OCI-LY3 (cell line): ENCODE measurements around the gene AGT.

ENCODE experiments used
- H2AFZ ChIP-seq: fragments of 200-600, 300-600 bp; shearing (Covaris generic); 2 replicates; pipeline ENCODE4 v1.6.0; 2014; ENCODE audit warnings: antibody characterized with exemption, low read depth, low read length
- H3K27ac ChIP-seq: fragments of 200-600, 300-600 bp; sonication (generic); 2 replicates; pipeline ENCODE4 v1.5.1; 2014; ENCODE audit warnings: mild to moderate bottlenecking, low read length, moderate library complexity, mixed read lengths
- H3K27me3 ChIP-seq: fragments of 200-600, 300-600 bp; sonication (generic); 2 replicates; pipeline ENCODE4 v1.6.1; 2014; ENCODE audit warnings: low read depth, low read length, mixed read lengths
- H3K36me3 ChIP-seq: fragments of 200-600, 300-600 bp; sonication (generic); replicated peaks from 2 replicates; pipeline ENCODE3; 2014; ENCODE audit warnings: low read depth, low read length, mixed read lengths
- H3K4me1 ChIP-seq: fragments of 300-600, 200-600 bp; sonication (generic); 2 replicates; pipeline ENCODE4 v1.6.1; 2014; ENCODE audit warnings: low read length, mixed read lengths
- H3K4me2 ChIP-seq: fragments of 200-600, 300-600 bp; sonication (generic); 2 replicates; pipeline ENCODE4 v1.6.1; 2014; ENCODE audit warnings: low read length, mixed read lengths
- H3K4me3 ChIP-seq: fragments of 300-600, 200-600 bp; sonication (generic); 2 replicates; pipeline ENCODE4 v1.5.1; 2014; ENCODE audit warnings: antibody characterized with exemption, mild to moderate bottlenecking, low read length, moderate library complexity
- H3K79me2 ChIP-seq: fragments of 300-600, 200-600 bp; shearing (Covaris generic); 2 replicates; pipeline ENCODE4 v1.6.1; 2014; ENCODE audit warnings: mild to moderate bottlenecking, low read length, mixed read lengths
- H3K9ac ChIP-seq: fragments of 300-600, 200-600 bp; shearing (Covaris generic); 2 replicates; pipeline ENCODE4 v1.6.0; 2014; ENCODE audit warnings: mild to moderate bottlenecking, low read length, moderate library complexity
- H3K9me3 ChIP-seq: fragments of 200-600, 300-600 bp; shearing (Covaris generic); 2 replicates; pipeline ENCODE4 v1.6.1; 2014; ENCODE audit warnings: low read length, mixed read lengths; ENCODE audit not compliant: insufficient read depth
- H4K20me1 ChIP-seq: fragments of 200-600, 300-600 bp; sonication (generic); 2 replicates; pipeline ENCODE4 v1.6.1; 2016; ENCODE audit warnings: low read length, mixed read lengths; ENCODE audit not compliant: insufficient read depth
- CTCF ChIP-seq: fragments of 200-600, 300-600 bp; sonication (generic); IDR thresholded peaks from 2 replicates; pipeline ENCODE4 v1.5.1; 2014; ENCODE audit warnings: antibody characterized with exemption, low read length, low read depth
- EZH2phosphoT487 ChIP-seq: fragments of 200-600 bp; shearing (Covaris generic); IDR thresholded peaks from 2 replicates; pipeline ENCODE4 v1.6.1; 2018; ENCODE audit warnings: antibody characterized with exemption, mixed run types, low read depth

The AGT gene

GRCh38 chr1:230694991-230695390 is 18.9 kb downstream of the AGT start:
- Histone ChIP-seq H3K9ac (no peak overlapping the region), H3K4me3 (no peak overlapping the region), H2AFZ (no peak overlapping the region), H3K9me3 (no peaks in the 10 kb centered on the region), H3K79me2 (no peaks in the 10 kb centered on the region), H3K27me3 (no peaks in the 10 kb centered on the region), H3K27ac (no peak overlapping the region), H3K36me3 (peaks cover 33% of the 10 kb centered on the region), H3K4me1 (no peaks in the 10 kb centered on the region), H4K20me1 (no peaks in the 10 kb centered on the region), H3K4me2 (no peak overlapping the region)
- TF ChIP-seq CTCF (no peak), EZH2phosphoT487 (no peak)

- no peak overlapping the region for H2AFZ ChIP-seq
- H3K27me3 ChIP-seq = no peaks in the 10 kb centered on the region
- no peaks in the 10 kb centered on the region for H4K20me1 ChIP-seq
- no peak overlapping the region for H3K27ac ChIP-seq
- no peak overlapping the region for H3K4me3 ChIP-seq
- TF ChIP-seq EZH2phosphoT487 (no peak), CTCF (no peak)
- no peaks in the 10 kb centered on the region for H3K4me1 ChIP-seq
- H3K9ac ChIP-seq = no peak overlapping the region
- no peaks in the 10 kb centered on the region for H3K9me3 ChIP-seq
- no peak overlapping the region for H3K4me2 ChIP-seq
- H3K79me2 ChIP-seq = no peaks in the 10 kb centered on the region
- peaks cover 38% of the 10 kb centered on the region for H3K36me3 ChIP-seq
Observed at GRCh38 chr1:230694464-230694863, 19.5 kb downstream of the AGT start.

GRCh38 chr1:230693777-230694176 is 20.1 kb downstream of the AGT start:
- no peak overlapping the region for H3K27ac ChIP-seq
- no peaks in the 10 kb centered on the region for H3K9me3 ChIP-seq
- no peak overlapping the region for H3K4me3 ChIP-seq
- H4K20me1 ChIP-seq = no peaks in the 10 kb centered on the region
- no peak overlapping the region for H3K4me2 ChIP-seq
- H3K36me3 ChIP-seq = peaks cover 39% of the 10 kb centered on the region
- no peaks in the 10 kb centered on the region for H3K27me3 ChIP-seq
- no peak overlapping the region for H3K9ac ChIP-seq
- no peaks in the 10 kb centered on the region for H3K4me1 ChIP-seq
- no peak overlapping the region for H2AFZ ChIP-seq
- H3K79me2 ChIP-seq = no peaks in the 10 kb centered on the region
- TF ChIP-seq CTCF (no peak), EZH2phosphoT487 (no peak)

- Histone ChIP-seq H4K20me1 (no peaks in the 10 kb centered on the region), H3K9ac (no peak overlapping the region), H3K4me3 (no peak overlapping the region), H3K9me3 (no peaks in the 10 kb centered on the region), H3K79me2 (no peaks in the 10 kb centered on the region), H3K27ac (no peak overlapping the region), H3K4me1 (no peaks in the 10 kb centered on the region), H3K36me3 (peaks cover 45% of the 10 kb centered on the region), H2AFZ (no peak overlapping the region), H3K27me3 (no peaks in the 10 kb centered on the region), H3K4me2 (no peak overlapping the region)
- TF ChIP-seq CTCF = no peak
- no peak for TF ChIP-seq EZH2phosphoT487
Observed at GRCh38 chr1:230693221-230693620, 20.7 kb downstream of the AGT start.
